Adrenal gland (tissue), 5 donors: ENCODE data around the gene IQSEC3.
"Not testable (repeated sequence)": the region's sequence is repeated elsewhere in the genome, so short reads cannot be mapped to it uniquely, and the experiment has no call there.

Source experiments
- CTCF ChIP-seq, 6 experiments: fragments of 450-650 bp in 4 of 6; fragments of 200-600 bp in 2 of 6; sonication (generic) in 1 of 6; IDR thresholded peaks; 1 replicate in 5 of 6; 2 replicates in 1 of 6; pipeline versions ENCODE4 v1.5.1 to v1.8.0; 2016 to 2021; ENCODE audit warnings: antibody characterized with exemption in 6 of 6, mild to moderate bottlenecking in 2 of 6, moderate library complexity in 1 of 6
- POLR2A ChIP-seq, 2 donors: fragments of 450-650 bp; IDR thresholded peaks; one replicate each; pipeline ENCODE4 v1.6.1; 2017; ENCODE audit warnings: antibody characterized with exemption in 2 of 2, mild to moderate bottlenecking in 2 of 2, moderate library complexity in 1 of 2
- donor health status: DM: no; HTN: no; CAD: no.

GRCh38 chr12:45991-46358 is 20.6 kb upstream of the IQSEC3 start:
- TF ChIP-seq CTCF, POLR2A (IDR thresholded peaks at IDR 0.05): not testable (repeated sequence)
